Tibial nerve (tissue), 3 donors: Measurements from ENCODE around the gene DLG1.

Experiments
- POLR2A ChIP-seq, 2 donors: fragments of 450-650 bp; IDR thresholded peaks; one replicate each; pipeline ENCODE4 v1.6.1; 2017; ENCODE audit warnings: antibody characterized with exemption in 2 of 2, mild to moderate bottlenecking in 2 of 2, moderate library complexity in 2 of 2
- TF ChIP-seq, protein P1 (sequence below), 5 experiments: fragments of 200-600 bp in 3 of 5; fragments of 450-650 bp in 2 of 5; sonication (generic) in 3 of 5; IDR thresholded peaks; one replicate each; pipeline ENCODE4 v1.5.1; 2016 to 2019; ENCODE audit warnings: antibody characterized with exemption in 5 of 5, mild to moderate bottlenecking in 3 of 5, moderate library complexity in 2 of 5

DNA sequence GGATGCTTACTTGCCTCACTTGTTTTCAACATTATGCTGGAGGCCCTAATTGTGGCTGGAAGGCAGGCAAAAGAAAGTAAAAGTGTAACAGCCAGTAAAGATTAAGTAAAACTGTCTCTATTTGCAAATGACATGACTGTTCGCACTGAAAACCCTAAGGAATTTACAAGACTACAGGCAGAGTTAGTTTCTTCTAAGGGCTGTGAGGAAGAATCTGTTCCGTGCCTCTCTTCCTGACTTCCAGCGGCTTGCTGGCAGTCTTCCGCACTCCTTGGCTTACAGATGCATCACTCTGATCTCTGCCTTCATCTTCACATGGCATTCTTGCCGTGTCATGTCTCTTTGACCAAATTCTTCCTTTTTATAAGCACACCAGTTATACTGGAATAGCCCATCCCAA lies 86.1 kb downstream of the DLG1 start:
- TF ChIP-seq, protein P1, sequence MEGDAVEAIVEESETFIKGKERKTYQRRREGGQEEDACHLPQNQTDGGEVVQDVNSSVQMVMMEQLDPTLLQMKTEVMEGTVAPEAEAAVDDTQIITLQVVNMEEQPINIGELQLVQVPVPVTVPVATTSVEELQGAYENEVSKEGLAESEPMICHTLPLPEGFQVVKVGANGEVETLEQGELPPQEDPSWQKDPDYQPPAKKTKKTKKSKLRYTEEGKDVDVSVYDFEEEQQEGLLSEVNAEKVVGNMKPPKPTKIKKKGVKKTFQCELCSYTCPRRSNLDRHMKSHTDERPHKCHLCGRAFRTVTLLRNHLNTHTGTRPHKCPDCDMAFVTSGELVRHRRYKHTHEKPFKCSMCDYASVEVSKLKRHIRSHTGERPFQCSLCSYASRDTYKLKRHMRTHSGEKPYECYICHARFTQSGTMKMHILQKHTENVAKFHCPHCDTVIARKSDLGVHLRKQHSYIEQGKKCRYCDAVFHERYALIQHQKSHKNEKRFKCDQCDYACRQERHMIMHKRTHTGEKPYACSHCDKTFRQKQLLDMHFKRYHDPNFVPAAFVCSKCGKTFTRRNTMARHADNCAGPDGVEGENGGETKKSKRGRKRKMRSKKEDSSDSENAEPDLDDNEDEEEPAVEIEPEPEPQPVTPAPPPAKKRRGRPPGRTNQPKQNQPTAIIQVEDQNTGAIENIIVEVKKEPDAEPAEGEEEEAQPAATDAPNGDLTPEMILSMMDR (IDR thresholded peaks at IDR 0.05) = no peak
- no peak for TF ChIP-seq POLR2A (IDR thresholded peaks at IDR 0.05)
